Endodermal cell (in vitro differentiated cells): Measurements from ENCODE around the gene RASAL3. TPM values are rescaled to one million over a fixed set of nuclear protein-coding genes. Genes with fewer than 3 reads are reported as not detected.

Source experiments
- DNase-seq: peaks from one replicate; pipeline ENCODE4 v3.0.0-alpha.2; 2017
- H3K27ac ChIP-seq: 2 replicates; pipeline ENCODE4 v1.5.1; 2013; ENCODE audit warnings: mild to moderate bottlenecking, low read depth, low read length, moderate library complexity
- H3K27me3 ChIP-seq: 2 replicates; pipeline ENCODE4 v1.6.1; 2013; ENCODE audit warnings: mild to moderate bottlenecking, low read length, moderate library complexity; ENCODE audit not compliant: insufficient read depth, control insufficient read depth, poor library complexity, severe bottlenecking
- H3K36me3 ChIP-seq: 2 replicates; pipeline ENCODE4 v1.7.0; 2013; ENCODE audit warnings: mild to moderate bottlenecking, low read length, moderate library complexity; ENCODE audit not compliant: control insufficient read depth, insufficient read depth
- H3K4me1 ChIP-seq: one replicate; pipeline ENCODE4 v1.7.0; 2013; ENCODE audit warnings: low read length; ENCODE audit not compliant: control insufficient read depth, insufficient read depth
- H3K4me3 ChIP-seq: 2 replicates; pipeline ENCODE4 v1.5.1; 2013; ENCODE audit warnings: mild to moderate bottlenecking, low read length, moderate library complexity
- H3K9ac ChIP-seq: 2 replicates; pipeline ENCODE4 v1.6.1; 2013; ENCODE audit warnings: mild to moderate bottlenecking, low read length, moderate library complexity; ENCODE audit not compliant: poor library complexity, severe bottlenecking; ENCODE audit errors: extremely low read depth
- H3K9me3 ChIP-seq: 2 replicates; pipeline ENCODE4 v1.6.1; 2013; ENCODE audit warnings: mild to moderate bottlenecking, low read length, moderate library complexity; ENCODE audit not compliant: control insufficient read depth
- H3K27ac Mint-ChIP-seq: 2 replicates; pipeline ENCODE4 v1.8.0; 2020; ENCODE audit warnings: mixed read lengths
- H3K27me3 Mint-ChIP-seq: 2 replicates; pipeline ENCODE4 v1.8.0; 2021; ENCODE audit warnings: mild to moderate bottlenecking, mixed read lengths; ENCODE audit not compliant: insufficient read depth
- H3K36me3 Mint-ChIP-seq: 2 replicates; pipeline ENCODE4 v1.8.0; 2020; ENCODE audit warnings: low read depth, mixed read lengths
- H3K4me1 Mint-ChIP-seq: 2 replicates; pipeline ENCODE4 v1.8.0; 2020; ENCODE audit warnings: mixed read lengths
- H3K4me3 Mint-ChIP-seq: 2 replicates; pipeline ENCODE4 v1.8.0; 2020; ENCODE audit warnings: mild to moderate bottlenecking, moderate library complexity, mixed read lengths
- H3K9me3 Mint-ChIP-seq: 2 replicates; pipeline ENCODE4 v1.8.0; 2020; ENCODE audit warnings: mild to moderate bottlenecking, mixed read lengths
- WGBS, 2 experiments: methylation state at CpG; one replicate each; pipeline versions ENCODE4 v1.1.5 to v1.1.7; 2013; ENCODE audit warnings: missing lambda C conversion rate in 2 of 2, mixed read lengths in 1 of 2; ENCODE audit not compliant: insufficient coverage in 1 of 2, insufficient read length in 1 of 2; 5-methylcytosine and 5-hydroxymethylcytosine counted together
- total RNA-seq, 2 donors: library from RNA; stranded (reverse); fragmentation: NEBNext Ultra II Directional in 1 of 2; extraction: Animal tissue kit (Norgen Biotek cat#: 25700) in 1 of 2; gene quantifications; 2 replicates in 1 of 2; 3 replicates in 1 of 2; pipeline ENCODE4 v1.2.1, GENCODE V29; 2021
- TF ChIP-seq, protein P1 (sequence below): fragments of 200-600 bp; sonication (generic); conservative IDR thresholded peaks from 2 replicates; pipeline ENCODE4 v1.5.0; 2021; ENCODE audit warnings: antibody characterized with exemption, mild to moderate bottlenecking

The RASAL3 gene
- total RNA-seq, 2 donors from 2014 or later: not detected

DNA sequence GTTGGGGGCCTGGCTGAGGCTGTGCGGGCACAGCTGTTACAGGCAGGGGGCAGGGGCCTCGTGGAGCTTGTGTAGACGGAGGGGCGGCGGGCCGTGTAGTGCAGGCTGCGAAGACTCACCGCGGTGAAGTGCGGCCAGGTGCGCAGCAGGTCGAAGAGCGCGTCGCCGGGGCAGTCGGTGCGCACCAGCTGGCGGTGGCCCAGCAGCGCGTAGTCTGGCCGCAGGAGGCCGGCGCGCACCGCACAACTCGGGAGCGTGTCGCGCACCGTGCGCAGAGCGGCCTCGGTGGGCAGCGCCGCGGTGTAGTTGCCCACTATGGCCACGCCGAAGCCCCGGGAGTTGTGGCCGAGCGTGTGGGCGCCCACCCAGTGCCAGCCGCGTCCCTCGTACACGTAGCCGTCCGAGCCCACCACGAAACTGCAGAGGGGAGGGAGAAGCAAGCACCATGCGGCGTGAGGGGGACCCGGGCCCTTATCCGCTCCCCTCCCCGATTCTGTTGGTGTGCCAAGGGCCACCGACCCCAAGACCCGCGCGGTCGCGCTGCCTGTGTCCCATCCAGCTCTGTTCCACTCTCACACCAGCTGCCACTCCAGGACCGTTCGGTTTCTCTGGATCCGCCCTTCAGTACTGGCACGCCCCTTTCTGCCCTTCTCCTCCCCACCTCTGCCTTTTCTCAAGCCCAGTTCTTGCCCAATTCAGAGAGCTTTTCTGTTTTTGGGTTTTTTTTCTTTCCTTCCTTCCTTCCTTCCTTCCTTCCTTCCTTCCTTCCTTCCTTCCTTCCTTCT is 5.4 kb upstream of the RASAL3 start:
- Histone ChIP-seq H3K9me3 (peaks cover 8% of the 10 kb centered on the region), H3K27me3 (peaks cover 28% of the 10 kb centered on the region), H3K4me3 (no peak overlapping the region)

GRCh38 chr19:15468675-15469512 is 4.5 kb upstream of the RASAL3 start:
- H3K4me3 Mint-ChIP-seq: peak overlapping the region; percentile 24
- Histone ChIP-seq H3K4me1 (no peaks in the 10 kb centered on the region), H3K27ac (no peak overlapping the region), H3K4me3 (no peak overlapping the region), H3K9me3 (peaks cover 8% of the 10 kb centered on the region), H3K36me3 (no peaks in the 10 kb centered on the region), H3K27me3 (peaks cover 28% of the 10 kb centered on the region), H3K9ac (no peak overlapping the region)
- WGBS, 2 experiments: 77 to 85% methylated on average over 7 to 12 of the region's 12 CpGs
- H3K36me3 Mint-ChIP-seq: no peaks in the 10 kb centered on the region
- no peaks in the 10 kb centered on the region for H3K4me1 Mint-ChIP-seq
- H3K27ac Mint-ChIP-seq: no peak overlapping the region
- DNase-seq: no peak
- H3K9me3 Mint-ChIP-seq: peaks cover 20% of the 10 kb centered on the region
- H3K27me3 Mint-ChIP-seq: peaks cover 68% of the 10 kb centered on the region
- TF ChIP-seq, protein P1, sequence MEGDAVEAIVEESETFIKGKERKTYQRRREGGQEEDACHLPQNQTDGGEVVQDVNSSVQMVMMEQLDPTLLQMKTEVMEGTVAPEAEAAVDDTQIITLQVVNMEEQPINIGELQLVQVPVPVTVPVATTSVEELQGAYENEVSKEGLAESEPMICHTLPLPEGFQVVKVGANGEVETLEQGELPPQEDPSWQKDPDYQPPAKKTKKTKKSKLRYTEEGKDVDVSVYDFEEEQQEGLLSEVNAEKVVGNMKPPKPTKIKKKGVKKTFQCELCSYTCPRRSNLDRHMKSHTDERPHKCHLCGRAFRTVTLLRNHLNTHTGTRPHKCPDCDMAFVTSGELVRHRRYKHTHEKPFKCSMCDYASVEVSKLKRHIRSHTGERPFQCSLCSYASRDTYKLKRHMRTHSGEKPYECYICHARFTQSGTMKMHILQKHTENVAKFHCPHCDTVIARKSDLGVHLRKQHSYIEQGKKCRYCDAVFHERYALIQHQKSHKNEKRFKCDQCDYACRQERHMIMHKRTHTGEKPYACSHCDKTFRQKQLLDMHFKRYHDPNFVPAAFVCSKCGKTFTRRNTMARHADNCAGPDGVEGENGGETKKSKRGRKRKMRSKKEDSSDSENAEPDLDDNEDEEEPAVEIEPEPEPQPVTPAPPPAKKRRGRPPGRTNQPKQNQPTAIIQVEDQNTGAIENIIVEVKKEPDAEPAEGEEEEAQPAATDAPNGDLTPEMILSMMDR: no peak

More for the DNA sequence above, 5.4 kb upstream of the RASAL3 start:
- H3K36me3 Mint-ChIP-seq: no peaks in the 10 kb centered on the region
- H3K4me3 Mint-ChIP-seq: peak overlapping the region; percentile 24
- DNase-seq: peak; percentile 75
- Histone ChIP-seq H3K4me1 (no peaks in the 10 kb centered on the region), H3K27ac (no peak overlapping the region), H3K36me3 (no peaks in the 10 kb centered on the region), H3K9ac (no peak overlapping the region)
- 51 to 54% methylated on average over 14 to 65 of the region's 65 CpGs for WGBS, 2 experiments
- H3K27ac Mint-ChIP-seq: no peak overlapping the region
- peaks cover 64% of the 10 kb centered on the region for H3K27me3 Mint-ChIP-seq
- peaks cover 25% of the 10 kb centered on the region for H3K9me3 Mint-ChIP-seq
- TF ChIP-seq, protein P1: no peak
- no peaks in the 10 kb centered on the region for H3K4me1 Mint-ChIP-seq

GRCh38 chr19:15467734-15468214 is 3.4 kb upstream of the RASAL3 start:
- peaks cover 74% of the 10 kb centered on the region for H3K27me3 Mint-ChIP-seq

More at GRCh38 chr19:15467734-15468214, 3.4 kb upstream of the RASAL3 start:
- WGBS, 2 experiments: 59 to 64% methylated on average over 6 of the region's 6 CpGs
- H3K4me3 ChIP-seq: no peak overlapping the region
- H3K27ac ChIP-seq: no peak overlapping the region
- TF ChIP-seq, protein P1: no peak
- no peaks in the 10 kb centered on the region for H3K4me1 ChIP-seq
- H3K27ac Mint-ChIP-seq: no peak overlapping the region
- H3K36me3 ChIP-seq: no peaks in the 10 kb centered on the region
- no peak overlapping the region for H3K4me3 Mint-ChIP-seq
- H3K36me3 Mint-ChIP-seq: no peaks in the 10 kb centered on the region
- H3K4me1 Mint-ChIP-seq: no peaks in the 10 kb centered on the region
- no peak overlapping the region for H3K9ac ChIP-seq
- peaks cover 11% of the 10 kb centered on the region for H3K9me3 Mint-ChIP-seq
- peaks cover 8% of the 10 kb centered on the region for H3K9me3 ChIP-seq
- peaks cover 28% of the 10 kb centered on the region for H3K27me3 ChIP-seq
- no peak for DNase-seq
